ENCODE data around the gene STEAP1.
"Not testable (repeated sequence)": the region's sequence is repeated elsewhere in the genome, so short reads cannot be mapped to it uniquely, and the experiment has no call there.

STEAP1 gene

GRCh38 chr7:90153943-90154771 lies at the start of gene STEAP1:
STEAP1 (plus strand) TSS chr7:90154469; CDS start chr7:90159789, 5,320 bp downstream.
- not testable (repeated sequence) for H3K4me1 ChIP-seq (ENCODE audit: control insufficient read depth, insufficient read depth, low read length); H3K9me3 ChIP-seq (ENCODE audit: control insufficient read depth, insufficient read depth, low read length); H3K36me3 ChIP-seq (ENCODE audit: control insufficient read depth, insufficient read depth, low read length); H3K27me3 ChIP-seq (ENCODE audit: control insufficient read depth, insufficient read depth, low read length)
- Histone ChIP-seq H3K9ac (ENCODE audit: low read depth, low read length) (peak within 1 kb of the TSS; percentile 49), H3K4me3 (ENCODE audit: low read depth, low read length) (peak within 1 kb of the TSS; percentile 71)

- not testable (repeated sequence) for H3K4me1 ChIP-seq (ENCODE audit: control insufficient read depth, insufficient read depth, low read length); H3K9me3 ChIP-seq (ENCODE audit: control insufficient read depth, insufficient read depth, low read length); H3K4me3 ChIP-seq (ENCODE audit: low read depth, low read length); H3K36me3 ChIP-seq (ENCODE audit: control insufficient read depth, insufficient read depth, low read length); H3K9ac ChIP-seq (ENCODE audit: low read depth, low read length)
- peaks cover 22% of the 10 kb centered on the region for H3K27me3 ChIP-seq (ENCODE audit: control insufficient read depth, insufficient read depth, low read length)
Measured at GRCh38 chr7:90114972-90115371, 39.3 kb upstream of the STEAP1 start.

- not testable (repeated sequence) for H3K4me1 ChIP-seq (ENCODE audit: control insufficient read depth, insufficient read depth, low read length); H3K9me3 ChIP-seq (ENCODE audit: control insufficient read depth, insufficient read depth, low read length); H3K9ac ChIP-seq (ENCODE audit: low read depth, low read length); H3K36me3 ChIP-seq (ENCODE audit: control insufficient read depth, insufficient read depth, low read length)
- peak overlapping the region; percentile 63 for H3K4me3 ChIP-seq (ENCODE audit: low read depth, low read length)
- peaks cover 26% of the 10 kb centered on the region for H3K27me3 ChIP-seq (ENCODE audit: control insufficient read depth, insufficient read depth, low read length)
Measured at GRCh38 chr7:90118551-90119177, 35.6 kb upstream of the STEAP1 start.

GRCh38 chr7:90119178-90119971 lies 34.9 kb upstream of the STEAP1 start:
- Histone ChIP-seq H3K4me1 (ENCODE audit: control insufficient read depth, insufficient read depth, low read length) (no peaks in the 10 kb centered on the region), H3K27me3 (ENCODE audit: control insufficient read depth, insufficient read depth, low read length) (peaks cover 26% of the 10 kb centered on the region), H3K9ac (ENCODE audit: low read depth, low read length) (no peak overlapping the region), H3K4me3 (ENCODE audit: low read depth, low read length) (peak overlapping the region; percentile 63), H3K36me3 (ENCODE audit: control insufficient read depth, insufficient read depth, low read length) (no peaks in the 10 kb centered on the region), H3K9me3 (ENCODE audit: control insufficient read depth, insufficient read depth, low read length) (no peaks in the 10 kb centered on the region)

- H3K9me3 ChIP-seq (ENCODE audit: control insufficient read depth, insufficient read depth, low read length); H3K36me3 ChIP-seq (ENCODE audit: control insufficient read depth, insufficient read depth, low read length); H3K9ac ChIP-seq (ENCODE audit: low read depth, low read length); H3K4me1 ChIP-seq (ENCODE audit: control insufficient read depth, insufficient read depth, low read length): not testable (repeated sequence)
- Histone ChIP-seq H3K4me3 (ENCODE audit: low read depth, low read length) (peak overlapping the region; percentile 63), H3K27me3 (ENCODE audit: control insufficient read depth, insufficient read depth, low read length) (peaks cover 26% of the 10 kb centered on the region)
Measured at GRCh38 chr7:90120205-90120604, 34.1 kb upstream of the STEAP1 start.

- H3K36me3 ChIP-seq (ENCODE audit: control insufficient read depth, insufficient read depth, low read length); H3K27me3 ChIP-seq (ENCODE audit: control insufficient read depth, insufficient read depth, low read length): not testable (repeated sequence)
Measured at GRCh38 chr7:90131746-90132145, 22.5 kb upstream of the STEAP1 start.

GRCh38 chr7:90147079-90147960 lies 6.9 kb upstream of the STEAP1 start:
- H3K9ac ChIP-seq (ENCODE audit: low read depth, low read length); H3K4me1 ChIP-seq (ENCODE audit: control insufficient read depth, insufficient read depth, low read length); H3K36me3 ChIP-seq (ENCODE audit: control insufficient read depth, insufficient read depth, low read length); H3K27me3 ChIP-seq (ENCODE audit: control insufficient read depth, insufficient read depth, low read length); H3K9me3 ChIP-seq (ENCODE audit: control insufficient read depth, insufficient read depth, low read length); H3K4me3 ChIP-seq (ENCODE audit: low read depth, low read length): not testable (repeated sequence)

More at GRCh38 chr7:90131746-90132145, 22.5 kb upstream of the STEAP1 start:
- not testable (repeated sequence) for H3K4me1 ChIP-seq (ENCODE audit: control insufficient read depth, insufficient read depth, low read length); H3K9me3 ChIP-seq (ENCODE audit: control insufficient read depth, insufficient read depth, low read length); H3K9ac ChIP-seq (ENCODE audit: low read depth, low read length); H3K4me3 ChIP-seq (ENCODE audit: low read depth, low read length)

GRCh38 chr7:90149428-90149827 lies 4.8 kb upstream of the STEAP1 start:
- H3K36me3 ChIP-seq (ENCODE audit: control insufficient read depth, insufficient read depth, low read length); H3K27me3 ChIP-seq (ENCODE audit: control insufficient read depth, insufficient read depth, low read length); H3K9me3 ChIP-seq (ENCODE audit: control insufficient read depth, insufficient read depth, low read length); H3K4me3 ChIP-seq (ENCODE audit: low read depth, low read length); H3K4me1 ChIP-seq (ENCODE audit: control insufficient read depth, insufficient read depth, low read length); H3K9ac ChIP-seq (ENCODE audit: low read depth, low read length): not testable (repeated sequence)

- H3K36me3 ChIP-seq (ENCODE audit: control insufficient read depth, insufficient read depth, low read length); H3K9ac ChIP-seq (ENCODE audit: low read depth, low read length); H3K9me3 ChIP-seq (ENCODE audit: control insufficient read depth, insufficient read depth, low read length); H3K27me3 ChIP-seq (ENCODE audit: control insufficient read depth, insufficient read depth, low read length); H3K4me1 ChIP-seq (ENCODE audit: control insufficient read depth, insufficient read depth, low read length); H3K4me3 ChIP-seq (ENCODE audit: low read depth, low read length): not testable (repeated sequence)
Measured at GRCh38 chr7:90151884-90152283, 2.4 kb upstream of the STEAP1 start.

GRCh38 chr7:90152642-90153253 lies 1.5 kb upstream of the STEAP1 start:
- not testable (repeated sequence) for H3K4me1 ChIP-seq (ENCODE audit: control insufficient read depth, insufficient read depth, low read length); H3K4me3 ChIP-seq (ENCODE audit: low read depth, low read length); H3K9me3 ChIP-seq (ENCODE audit: control insufficient read depth, insufficient read depth, low read length); H3K36me3 ChIP-seq (ENCODE audit: control insufficient read depth, insufficient read depth, low read length); H3K9ac ChIP-seq (ENCODE audit: low read depth, low read length); H3K27me3 ChIP-seq (ENCODE audit: control insufficient read depth, insufficient read depth, low read length)

- H3K9me3 ChIP-seq (ENCODE audit: control insufficient read depth, insufficient read depth, low read length) = no peaks in the 10 kb centered on the region
- peaks cover 7% of the 10 kb centered on the region for H3K27me3 ChIP-seq (ENCODE audit: control insufficient read depth, insufficient read depth, low read length)
- no peak overlapping the region for H3K4me3 ChIP-seq (ENCODE audit: low read depth, low read length)
- no peak overlapping the region for H3K9ac ChIP-seq (ENCODE audit: low read depth, low read length)
- H3K4me1 ChIP-seq (ENCODE audit: control insufficient read depth, insufficient read depth, low read length) = no peaks in the 10 kb centered on the region
- no peaks in the 10 kb centered on the region for H3K36me3 ChIP-seq (ENCODE audit: control insufficient read depth, insufficient read depth, low read length)
Measured at GRCh38 chr7:90155206-90155605, 937 bp downstream of the STEAP1 start.
